ENCODE results near the gene HES5.

DNA sequence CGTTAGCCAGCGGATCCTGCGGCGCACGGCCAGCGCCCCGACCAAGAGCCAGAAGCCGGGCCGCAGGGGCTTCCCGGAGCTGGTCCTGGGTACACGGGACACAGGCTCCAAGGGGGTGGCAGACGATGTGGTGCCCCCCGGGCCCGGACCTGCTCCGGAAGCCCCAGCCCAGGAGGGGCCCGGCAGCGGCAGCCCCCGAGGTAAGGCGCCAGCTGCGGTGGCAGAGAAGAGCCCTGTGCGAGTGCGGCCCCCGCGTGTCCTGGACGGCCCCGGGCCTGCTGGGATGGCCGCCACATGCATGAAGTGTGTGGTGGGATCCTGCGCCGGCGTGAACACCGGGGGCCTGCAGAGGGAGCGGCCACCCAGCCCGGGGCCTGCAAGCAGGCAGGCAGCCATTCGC is 27.9 kb downstream of the HES5 start:
- TF ChIP-seq, protein P1, sequence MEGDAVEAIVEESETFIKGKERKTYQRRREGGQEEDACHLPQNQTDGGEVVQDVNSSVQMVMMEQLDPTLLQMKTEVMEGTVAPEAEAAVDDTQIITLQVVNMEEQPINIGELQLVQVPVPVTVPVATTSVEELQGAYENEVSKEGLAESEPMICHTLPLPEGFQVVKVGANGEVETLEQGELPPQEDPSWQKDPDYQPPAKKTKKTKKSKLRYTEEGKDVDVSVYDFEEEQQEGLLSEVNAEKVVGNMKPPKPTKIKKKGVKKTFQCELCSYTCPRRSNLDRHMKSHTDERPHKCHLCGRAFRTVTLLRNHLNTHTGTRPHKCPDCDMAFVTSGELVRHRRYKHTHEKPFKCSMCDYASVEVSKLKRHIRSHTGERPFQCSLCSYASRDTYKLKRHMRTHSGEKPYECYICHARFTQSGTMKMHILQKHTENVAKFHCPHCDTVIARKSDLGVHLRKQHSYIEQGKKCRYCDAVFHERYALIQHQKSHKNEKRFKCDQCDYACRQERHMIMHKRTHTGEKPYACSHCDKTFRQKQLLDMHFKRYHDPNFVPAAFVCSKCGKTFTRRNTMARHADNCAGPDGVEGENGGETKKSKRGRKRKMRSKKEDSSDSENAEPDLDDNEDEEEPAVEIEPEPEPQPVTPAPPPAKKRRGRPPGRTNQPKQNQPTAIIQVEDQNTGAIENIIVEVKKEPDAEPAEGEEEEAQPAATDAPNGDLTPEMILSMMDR (IDR thresholded peaks at IDR 0.05; ENCODE audit: insufficient read depth, low read length, poor library complexity, severe bottlenecking) = no peak
- no peak for TF ChIP-seq EZH2phosphoT487 (conservative IDR thresholded peaks at IDR 0.05; ENCODE audit: low read length)

Data from SU-DHL-6 (cell line).